Astrocyte of the cerebellum (primary cell): ENCODE measurements around the gene IFITM1.

Experiments used
- DNase-seq: peaks from one replicate; pipeline ENCODE4 v3.0.0-alpha.2; 2011; ENCODE audit warnings: low read depth
- H3K4me3 ChIP-seq: 2 replicates; pipeline ENCODE4 v1.5.1; 2011; ENCODE audit warnings: mild to moderate bottlenecking, low read depth, low read length, moderate library complexity
- CTCF ChIP-seq: IDR thresholded peaks from 2 replicates; pipeline ENCODE4 v1.5.1; 2012; ENCODE audit warnings: low read length, low read depth, moderate library complexity, mild to moderate bottlenecking; ENCODE audit errors: missing control alignments
- in situ Hi-C: cut with HindIII; loops from 2 replicates; pipeline ENCODE4 v1.10.0; 2017; ENCODE audit warnings: low sequenced_read_pairs

IFITM1 gene

GRCh38 chr11:288478-289397 lies 25.1 kb upstream of the IFITM1 start, which contains the start of gene PGGHG:
TSS of gene PGGHG (plus strand) at chr11:289126. CDS start at chr11:289817, 691 bp downstream.
- no peak for DNase-seq
- TF ChIP-seq CTCF, result no peak
- in situ Hi-C loops, result no loop called here
- H3K4me3 ChIP-seq, result peak within 1 kb of the TSS; percentile 47

DNA sequence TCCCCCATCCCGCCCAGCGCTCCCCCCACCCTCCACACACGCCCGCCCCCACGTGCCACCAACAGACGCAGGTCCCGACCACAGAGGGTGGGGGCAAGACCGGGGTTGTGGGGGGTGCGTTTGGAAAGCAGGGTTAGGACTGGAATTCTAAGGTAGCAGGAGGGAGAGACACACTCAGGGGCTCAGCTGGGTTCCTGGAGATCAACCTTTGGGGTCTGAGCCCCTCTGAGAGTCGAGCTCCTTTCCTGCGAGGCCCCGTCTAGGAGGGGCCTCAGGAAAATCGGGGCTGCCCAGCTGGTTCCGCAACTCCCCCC lies 24.5 kb upstream of the IFITM1 start:
- no peak for TF ChIP-seq CTCF
- in situ Hi-C loops, result no loop called here
- DNase-seq, result no peak
- peak overlapping the region; percentile 47 for H3K4me3 ChIP-seq

GRCh38 chr11:289712-290620 lies 23.9 kb upstream of the IFITM1 start:
- H3K4me3 ChIP-seq, result peak overlapping the region; percentile 47
- DNase-seq, result no peak
- TF ChIP-seq CTCF, result no peak
- in situ Hi-C loops, result no loop called here

GRCh38 chr11:290621-291231 lies 23.1 kb upstream of the IFITM1 start:
- no peak for DNase-seq
- no peak for TF ChIP-seq CTCF
- H3K4me3 ChIP-seq, result no peak overlapping the region
- in situ Hi-C loops, result no loop called here

- no peak for DNase-seq
- H3K4me3 ChIP-seq, result no peak overlapping the region
- no peak for TF ChIP-seq CTCF
- in situ Hi-C loops, result no loop called here
Observed at GRCh38 chr11:291281-292210, 22.3 kb upstream of the IFITM1 start.
